ENCODE results near the gene ABR. TPM values are rescaled to one million over a fixed set of nuclear protein-coding genes. Genes with fewer than 3 reads are reported as not detected.

The ABR gene
- 10 to 100 TPM; 71.4 to 87.2 TPM for total RNA-seq

DNA sequence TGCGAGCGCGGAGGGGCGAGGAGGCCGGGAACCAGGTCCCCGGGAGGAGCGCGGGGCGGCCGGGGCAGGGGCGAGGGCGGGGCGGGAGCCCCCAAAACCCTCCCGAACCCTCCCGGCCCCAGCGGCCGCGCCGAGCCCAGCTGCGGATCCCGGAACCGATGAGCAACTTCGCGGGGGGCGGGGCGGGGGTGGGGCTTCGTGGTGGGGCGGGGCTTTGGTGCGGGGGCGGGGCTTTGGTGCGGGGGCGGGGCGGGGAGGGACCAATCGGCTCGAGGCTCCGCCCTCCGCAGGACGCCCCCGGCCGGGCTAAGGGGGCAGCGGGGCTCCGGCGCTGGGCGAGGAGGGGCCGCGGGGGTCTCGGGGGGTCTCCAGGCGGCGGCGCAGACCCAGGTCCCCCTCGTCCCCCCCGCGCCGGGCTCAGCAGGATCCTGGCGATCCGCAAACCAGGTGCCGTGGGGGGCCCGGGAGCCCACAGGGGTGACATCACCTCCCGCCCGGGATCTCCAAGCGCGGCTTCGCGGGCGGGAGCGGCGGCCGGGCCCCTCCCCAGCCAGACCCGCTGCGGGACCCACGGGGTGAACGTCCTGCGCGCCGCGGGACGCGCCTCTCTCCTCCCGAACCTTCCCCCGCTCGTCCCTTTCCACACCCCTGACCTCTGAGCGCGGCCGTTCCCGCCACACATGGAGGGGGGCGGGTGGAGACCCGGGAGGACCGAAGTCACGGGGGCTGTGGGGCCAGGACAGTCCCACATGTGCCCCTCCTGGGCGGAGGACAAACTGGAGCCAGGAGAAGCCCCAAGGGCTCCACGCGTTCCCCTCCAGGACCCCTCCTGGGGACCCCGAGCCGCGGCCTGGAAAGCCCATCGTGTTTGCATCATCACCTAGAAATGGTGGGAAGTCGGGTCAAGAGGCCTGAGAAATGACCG is at the start of gene ABR:
Gene ABR, minus strand, starts transcription at position 164 of the 925 bp plus-strand sequence. CDS start 254 bp downstream, outside the sequence.
- Mint-ChIP-seq H3K27me3 (no peaks in the 10 kb centered on the region), H3K4me1 (no peaks in the 10 kb centered on the region), H3K27ac (no peak within 1 kb of the TSS), H3K4me3 (peak within 1 kb of the TSS; percentile 54), H3K9me3 (no peaks in the 10 kb centered on the region), H3K36me3 (ENCODE audit: low read depth) (no peaks in the 10 kb centered on the region)
- peak; percentile 52 for ATAC-seq (replicated peaks)

GRCh38 chr17:1229349-1229899 is 49.6 kb upstream of the ABR start:
- peak overlapping the region; percentile 87 for H3K4me3 Mint-ChIP-seq
- peak; percentile 78 for ATAC-seq (replicated peaks)
- no peak overlapping the region for H3K27ac Mint-ChIP-seq
- peaks cover 13% of the 10 kb centered on the region for H3K36me3 Mint-ChIP-seq (ENCODE audit: low read depth)
- H3K27me3 Mint-ChIP-seq, result peaks cover 30% of the 10 kb centered on the region
- peaks cover 11% of the 10 kb centered on the region for H3K4me1 Mint-ChIP-seq
- no peaks in the 10 kb centered on the region for H3K9me3 Mint-ChIP-seq

GRCh38 chr17:1228781-1229348 is 49.1 kb upstream of the ABR start:
- H3K4me3 Mint-ChIP-seq, result no peak overlapping the region
- no peak for ATAC-seq (replicated peaks)
- H3K27me3 Mint-ChIP-seq, result peaks cover 26% of the 10 kb centered on the region
- no peak overlapping the region for H3K27ac Mint-ChIP-seq
- no peaks in the 10 kb centered on the region for H3K9me3 Mint-ChIP-seq
- H3K4me1 Mint-ChIP-seq, result peaks cover 11% of the 10 kb centered on the region
- H3K36me3 Mint-ChIP-seq (ENCODE audit: low read depth), result peaks cover 13% of the 10 kb centered on the region

DNA sequence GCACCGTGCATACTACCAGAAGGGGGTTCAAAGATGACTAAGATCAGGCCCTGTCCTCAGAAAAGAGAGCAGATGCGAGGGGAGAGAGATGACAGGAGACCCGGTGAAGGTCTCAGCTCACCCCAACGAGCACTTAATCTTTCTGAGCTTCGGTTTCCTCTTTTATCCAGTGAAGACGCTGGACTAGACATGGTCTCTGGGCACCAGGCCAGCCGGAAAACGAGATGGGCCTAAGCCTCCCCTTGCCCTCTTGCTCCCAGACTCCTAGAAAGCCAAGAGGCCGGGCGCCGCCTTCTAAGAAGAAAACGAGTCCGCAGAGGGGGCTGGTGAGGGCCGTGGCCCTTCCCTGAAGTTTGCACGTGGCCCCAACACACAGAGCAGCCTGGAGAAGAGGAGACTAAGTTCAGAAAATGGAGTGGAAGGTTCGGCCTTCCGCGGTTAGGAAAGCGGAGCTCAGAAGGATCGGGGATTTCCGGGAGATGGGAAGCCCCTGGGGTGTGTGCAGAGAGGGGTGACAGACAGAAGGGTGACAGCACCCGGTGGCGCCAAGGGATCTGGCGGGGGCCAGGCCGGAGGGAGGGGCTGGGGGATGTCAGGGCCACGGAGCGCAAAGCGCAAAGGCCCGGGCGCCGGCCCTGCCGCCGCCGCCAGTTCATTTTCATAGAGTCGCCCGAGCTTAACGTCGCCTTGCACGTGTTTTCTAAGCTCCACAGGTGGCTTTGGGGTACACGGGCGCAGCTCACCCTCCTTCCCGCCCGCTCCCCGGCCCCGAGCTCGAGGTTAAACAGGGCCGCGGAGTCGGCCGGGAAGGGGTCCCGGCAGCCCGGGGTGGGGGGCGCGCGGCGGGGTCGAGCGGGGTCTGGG is 48.4 kb upstream of the ABR start:
- Mint-ChIP-seq H3K4me3 (peak overlapping the region; percentile 73), H3K9me3 (no peaks in the 10 kb centered on the region), H3K27ac (no peak overlapping the region), H3K27me3 (peaks cover 25% of the 10 kb centered on the region), H3K36me3 (ENCODE audit: low read depth) (peaks cover 13% of the 10 kb centered on the region), H3K4me1 (peaks cover 11% of the 10 kb centered on the region)
- ATAC-seq (replicated peaks), result peak; percentile 31

- Mint-ChIP-seq H3K9me3 (no peaks in the 10 kb centered on the region), H3K36me3 (ENCODE audit: low read depth) (peaks cover 13% of the 10 kb centered on the region), H3K27ac (no peak overlapping the region), H3K27me3 (peaks cover 22% of the 10 kb centered on the region), H3K4me3 (peak overlapping the region; percentile 73), H3K4me1 (peaks cover 11% of the 10 kb centered on the region)
- no peak for ATAC-seq (replicated peaks)
Measured at GRCh38 chr17:1227365-1227764, 47.6 kb upstream of the ABR start.

- no peak for ATAC-seq (replicated peaks)
- Mint-ChIP-seq H3K36me3 (ENCODE audit: low read depth) (peaks cover 13% of the 10 kb centered on the region), H3K27ac (no peak overlapping the region), H3K4me3 (no peak overlapping the region), H3K27me3 (peaks cover 13% of the 10 kb centered on the region), H3K4me1 (peaks cover 11% of the 10 kb centered on the region), H3K9me3 (no peaks in the 10 kb centered on the region)
Measured at GRCh38 chr17:1226308-1226707, 46.5 kb upstream of the ABR start.

- Mint-ChIP-seq H3K27ac (no peak overlapping the region), H3K27me3 (peaks cover 10% of the 10 kb centered on the region), H3K4me3 (no peak overlapping the region), H3K4me1 (peaks cover 6% of the 10 kb centered on the region), H3K36me3 (ENCODE audit: low read depth) (peaks cover 7% of the 10 kb centered on the region), H3K9me3 (no peaks in the 10 kb centered on the region)
- ATAC-seq (replicated peaks), result no peak
Measured at GRCh38 chr17:1224330-1224729, 44.5 kb upstream of the ABR start.

GRCh38 chr17:1223662-1224061 is 43.9 kb upstream of the ABR start:
- Mint-ChIP-seq H3K4me1 (peaks cover 6% of the 10 kb centered on the region), H3K4me3 (no peak overlapping the region), H3K27me3 (peaks cover 10% of the 10 kb centered on the region), H3K9me3 (no peaks in the 10 kb centered on the region), H3K27ac (no peak overlapping the region), H3K36me3 (ENCODE audit: low read depth) (peaks cover 7% of the 10 kb centered on the region)
- no peak for ATAC-seq (replicated peaks)

- ATAC-seq (replicated peaks), result no peak
- no peak overlapping the region for H3K27ac Mint-ChIP-seq
- no peaks in the 10 kb centered on the region for H3K4me1 Mint-ChIP-seq
- H3K36me3 Mint-ChIP-seq (ENCODE audit: low read depth), result no peaks in the 10 kb centered on the region
- H3K9me3 Mint-ChIP-seq, result no peaks in the 10 kb centered on the region
- no peak overlapping the region for H3K4me3 Mint-ChIP-seq
- H3K27me3 Mint-ChIP-seq, result no peaks in the 10 kb centered on the region
Measured at GRCh38 chr17:1222321-1222720, 42.5 kb upstream of the ABR start.

- no peaks in the 10 kb centered on the region for H3K36me3 Mint-ChIP-seq (ENCODE audit: low read depth)
- no peak for ATAC-seq (replicated peaks)
- H3K4me1 Mint-ChIP-seq, result no peaks in the 10 kb centered on the region
- no peak overlapping the region for H3K27ac Mint-ChIP-seq
- H3K27me3 Mint-ChIP-seq, result no peaks in the 10 kb centered on the region
- no peaks in the 10 kb centered on the region for H3K9me3 Mint-ChIP-seq
- no peak overlapping the region for H3K4me3 Mint-ChIP-seq
Measured at GRCh38 chr17:1221209-1221608, 41.4 kb upstream of the ABR start.

GRCh38 chr17:1220346-1220745 is 40.6 kb upstream of the ABR start:
- no peaks in the 10 kb centered on the region for H3K27me3 Mint-ChIP-seq
- no peak overlapping the region for H3K27ac Mint-ChIP-seq
- H3K4me1 Mint-ChIP-seq, result no peaks in the 10 kb centered on the region
- no peak overlapping the region for H3K4me3 Mint-ChIP-seq
- no peaks in the 10 kb centered on the region for H3K9me3 Mint-ChIP-seq
- ATAC-seq (replicated peaks), result no peak
- H3K36me3 Mint-ChIP-seq (ENCODE audit: low read depth), result no peaks in the 10 kb centered on the region

DNA sequence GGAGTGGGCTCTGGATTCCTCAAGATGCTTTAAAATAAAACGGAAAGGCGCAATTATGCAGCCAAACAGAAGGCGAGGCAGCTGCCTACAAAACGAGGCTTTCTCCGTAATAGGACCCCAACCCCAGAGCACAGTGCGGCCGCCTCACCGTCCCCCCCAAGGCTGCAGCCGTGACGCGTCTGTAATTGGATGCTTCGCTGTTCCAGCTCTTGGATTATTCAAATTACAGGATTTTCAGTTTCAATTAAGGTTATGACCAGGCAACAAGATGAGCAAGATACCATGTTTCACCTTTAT is 37.3 kb upstream of the ABR start:
- no peaks in the 10 kb centered on the region for H3K9me3 Mint-ChIP-seq

GRCh38 chr17:1216217-1217088 is 36.7 kb upstream of the ABR start:
- no peaks in the 10 kb centered on the region for H3K27me3 Mint-ChIP-seq
- H3K4me1 Mint-ChIP-seq, result no peaks in the 10 kb centered on the region
- no peak overlapping the region for H3K4me3 Mint-ChIP-seq
- no peaks in the 10 kb centered on the region for H3K36me3 Mint-ChIP-seq (ENCODE audit: low read depth)
- H3K9me3 Mint-ChIP-seq, result no peaks in the 10 kb centered on the region
- no peak for ATAC-seq (replicated peaks)
- H3K27ac Mint-ChIP-seq, result no peak overlapping the region

More for the DNA sequence above, 37.3 kb upstream of the ABR start:
- H3K27me3 Mint-ChIP-seq, result no peaks in the 10 kb centered on the region
- no peaks in the 10 kb centered on the region for H3K4me1 Mint-ChIP-seq
- no peak overlapping the region for H3K4me3 Mint-ChIP-seq
- H3K36me3 Mint-ChIP-seq (ENCODE audit: low read depth), result no peaks in the 10 kb centered on the region
- ATAC-seq (replicated peaks), result no peak
- no peak overlapping the region for H3K27ac Mint-ChIP-seq

GRCh38 chr17:1212946-1213345 is 33.2 kb upstream of the ABR start:
- Mint-ChIP-seq H3K9me3 (no peaks in the 10 kb centered on the region), H3K4me1 (no peaks in the 10 kb centered on the region), H3K27me3 (no peaks in the 10 kb centered on the region)

More at GRCh38 chr17:1212946-1213345, 33.2 kb upstream of the ABR start:
- H3K36me3 Mint-ChIP-seq (ENCODE audit: low read depth), result no peaks in the 10 kb centered on the region
- H3K4me3 Mint-ChIP-seq, result no peak overlapping the region
- no peak overlapping the region for H3K27ac Mint-ChIP-seq
- ATAC-seq (replicated peaks), result no peak

Measured in activated T-helper 17 cell treated with anti-CD3 and anti-CD28 coated beads, Interleukin-2, amount 50 U/mL, for 72 hours (primary cell).